Endothelial cell of umbilical vein (primary cell): Measurements from ENCODE around the gene KRT74.

Source experiments
- EZH2 ChIP-seq: IDR thresholded peaks from 2 replicates; pipeline ENCODE4 v1.6.1; 2012; ENCODE audit warnings: borderline replicate concordance, low read depth, mild to moderate bottlenecking, moderate library complexity, low read length, inconsistent platforms; ENCODE audit not compliant: severe bottlenecking
- POLR2A ChIP-seq: IDR thresholded peaks from 2 replicates; pipeline ENCODE4 v1.6.1; 2012; ENCODE audit warnings: low read depth, mild to moderate bottlenecking, control low read depth, low read length
- POLR2AphosphoS5 ChIP-seq: IDR thresholded peaks from 2 replicates; pipeline ENCODE4 v1.6.1; 2012; ENCODE audit warnings: low read depth, mild to moderate bottlenecking, control low read depth, low read length, moderate library complexity; ENCODE audit not compliant: insufficient read depth
- TF ChIP-seq, protein P1 (sequence below), 2 donors: IDR thresholded peaks; 1 replicate in 1 of 2; 2 replicates in 1 of 2; pipeline ENCODE4 v1.5.1; 2011; ENCODE audit warnings: low read length in 2 of 2, mild to moderate bottlenecking in 2 of 2, moderate library complexity in 2 of 2, control low read depth in 1 of 2, inconsistent platforms in 1 of 2, low read depth in 1 of 2; ENCODE audit not compliant: insufficient read depth in 1 of 2; ENCODE audit errors: extremely low read depth in 1 of 2

DNA sequence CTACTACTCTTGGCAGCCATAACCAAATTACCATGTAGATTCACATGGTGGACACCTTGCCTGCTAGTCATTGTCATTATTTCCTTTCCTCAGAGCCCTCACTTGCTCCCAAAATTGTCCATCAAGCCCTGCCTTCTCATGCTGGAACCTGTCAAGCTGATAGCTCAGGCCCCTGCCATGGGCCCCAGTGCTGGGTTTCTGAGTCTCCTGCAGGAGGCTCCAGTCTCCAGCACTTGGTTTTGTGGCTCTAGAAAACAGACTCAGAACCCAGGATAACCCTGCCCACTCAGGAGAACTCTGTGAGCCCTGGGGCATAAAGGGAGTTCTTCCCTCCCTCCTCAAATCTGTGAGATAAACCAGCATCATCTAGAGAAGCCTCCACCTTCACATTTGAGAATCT is 31.5 kb downstream of the KRT74 start:
- TF ChIP-seq POLR2A (no peak), EZH2 (no peak), POLR2AphosphoS5 (no peak)
- TF ChIP-seq, protein P1, sequence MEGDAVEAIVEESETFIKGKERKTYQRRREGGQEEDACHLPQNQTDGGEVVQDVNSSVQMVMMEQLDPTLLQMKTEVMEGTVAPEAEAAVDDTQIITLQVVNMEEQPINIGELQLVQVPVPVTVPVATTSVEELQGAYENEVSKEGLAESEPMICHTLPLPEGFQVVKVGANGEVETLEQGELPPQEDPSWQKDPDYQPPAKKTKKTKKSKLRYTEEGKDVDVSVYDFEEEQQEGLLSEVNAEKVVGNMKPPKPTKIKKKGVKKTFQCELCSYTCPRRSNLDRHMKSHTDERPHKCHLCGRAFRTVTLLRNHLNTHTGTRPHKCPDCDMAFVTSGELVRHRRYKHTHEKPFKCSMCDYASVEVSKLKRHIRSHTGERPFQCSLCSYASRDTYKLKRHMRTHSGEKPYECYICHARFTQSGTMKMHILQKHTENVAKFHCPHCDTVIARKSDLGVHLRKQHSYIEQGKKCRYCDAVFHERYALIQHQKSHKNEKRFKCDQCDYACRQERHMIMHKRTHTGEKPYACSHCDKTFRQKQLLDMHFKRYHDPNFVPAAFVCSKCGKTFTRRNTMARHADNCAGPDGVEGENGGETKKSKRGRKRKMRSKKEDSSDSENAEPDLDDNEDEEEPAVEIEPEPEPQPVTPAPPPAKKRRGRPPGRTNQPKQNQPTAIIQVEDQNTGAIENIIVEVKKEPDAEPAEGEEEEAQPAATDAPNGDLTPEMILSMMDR (IDR thresholded peaks at IDR 0.05; ENCODE audit: extremely low read depth in 1 of 2, insufficient read depth in 1 of 2, low read depth in 1 of 2, low read length in 2 of 2), result no peak
